Activated CD8-positive, alpha-beta T cell treated with anti-CD3 and anti-CD28 coated beads for 36 hours (primary cell): ENCODE results near the gene TLE4. TPM values are rescaled to one million over a fixed set of nuclear protein-coding genes. Genes with fewer than 3 reads are reported as not detected.
"Not testable (repeated sequence)": the region's sequence is repeated elsewhere in the genome, so short reads cannot be mapped to it uniquely, and the experiment has no call there.

Experiments used
- ATAC-seq: fragments of 200-7000 bp; cut with Tn5 transposase; one replicate; pipeline ENCODE4 v1.10.0; 2021; ENCODE audit warnings: mild to moderate bottlenecking, moderate library complexity
- CTCF ChIA-PET: fragments of 350-600 bp; sonication (Branson Sonifier 250); formaldehyde crosslinking; loops from one replicate; lab custom pipeline; 2021; ENCODE audit warnings: antibody characterized with exemption; lab: Charles Lee
- POLR2A ChIA-PET: fragments of 350-600 bp; sonication (Branson Sonifier 250); formaldehyde crosslinking; loops from one replicate; lab custom pipeline; 2021; ENCODE audit warnings: antibody characterized with exemption; lab: Charles Lee
- DNase-seq: peaks from one replicate; pipeline ENCODE4 v3.0.0-alpha.2; 2020
- H3K27ac Mint-ChIP-seq: one replicate; pipeline ENCODE4 v1.8.0; 2021; ENCODE audit warnings: mild to moderate bottlenecking, mixed read lengths
- H3K27me3 Mint-ChIP-seq: one replicate; pipeline ENCODE4 v1.8.0; 2021; ENCODE audit warnings: mixed read lengths
- H3K36me3 Mint-ChIP-seq: one replicate; pipeline ENCODE4 v1.8.0; 2021; ENCODE audit warnings: low read depth, mixed read lengths
- H3K4me1 Mint-ChIP-seq: one replicate; pipeline ENCODE4 v1.8.0; 2021; ENCODE audit warnings: low read depth, mixed read lengths
- H3K4me3 Mint-ChIP-seq: one replicate; pipeline ENCODE4 v1.8.0; 2021; ENCODE audit warnings: mild to moderate bottlenecking, moderate library complexity, mixed read lengths
- H3K9me3 Mint-ChIP-seq: one replicate; pipeline ENCODE4 v1.8.0; 2021; ENCODE audit warnings: mixed read lengths
- intact Hi-C: fragments of 100-400 bp; cut with micrococcal nuclease; formaldehyde crosslinking; loops from one replicate; pipeline ENCODE4 v1.10.0; 2022
- total RNA-seq, 2 experiments: library from RNA; stranded (reverse); gene quantifications; one replicate each; pipeline ENCODE4 v1.2.3, GENCODE V29; 2021
- TF ChIP-seq, protein P1 (sequence below): fragments of 200-600 bp; IDR thresholded peaks from one replicate; pipeline ENCODE4 v1.8.0; 2022; ENCODE audit warnings: antibody characterized with exemption, mild to moderate bottlenecking

TLE4 gene
- total RNA-seq, 2 experiments from 2014 or later = 30.8 to 31.9 TPM

GRCh38 chr9:79645110-79645509 is 73.3 kb downstream of the TLE4 start:
- intact Hi-C loops = no loop called here
- ChIA-PET POLR2A (no interaction called here), CTCF (no interaction called here)
- TF ChIP-seq, protein P1, sequence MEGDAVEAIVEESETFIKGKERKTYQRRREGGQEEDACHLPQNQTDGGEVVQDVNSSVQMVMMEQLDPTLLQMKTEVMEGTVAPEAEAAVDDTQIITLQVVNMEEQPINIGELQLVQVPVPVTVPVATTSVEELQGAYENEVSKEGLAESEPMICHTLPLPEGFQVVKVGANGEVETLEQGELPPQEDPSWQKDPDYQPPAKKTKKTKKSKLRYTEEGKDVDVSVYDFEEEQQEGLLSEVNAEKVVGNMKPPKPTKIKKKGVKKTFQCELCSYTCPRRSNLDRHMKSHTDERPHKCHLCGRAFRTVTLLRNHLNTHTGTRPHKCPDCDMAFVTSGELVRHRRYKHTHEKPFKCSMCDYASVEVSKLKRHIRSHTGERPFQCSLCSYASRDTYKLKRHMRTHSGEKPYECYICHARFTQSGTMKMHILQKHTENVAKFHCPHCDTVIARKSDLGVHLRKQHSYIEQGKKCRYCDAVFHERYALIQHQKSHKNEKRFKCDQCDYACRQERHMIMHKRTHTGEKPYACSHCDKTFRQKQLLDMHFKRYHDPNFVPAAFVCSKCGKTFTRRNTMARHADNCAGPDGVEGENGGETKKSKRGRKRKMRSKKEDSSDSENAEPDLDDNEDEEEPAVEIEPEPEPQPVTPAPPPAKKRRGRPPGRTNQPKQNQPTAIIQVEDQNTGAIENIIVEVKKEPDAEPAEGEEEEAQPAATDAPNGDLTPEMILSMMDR = no peak
- Mint-ChIP-seq H3K9me3 (peaks cover 25% of the 10 kb centered on the region), H3K4me1 (peaks cover 11% of the 10 kb centered on the region), H3K4me3 (no peak overlapping the region), H3K36me3 (peaks cover 38% of the 10 kb centered on the region), H3K27me3 (no peaks in the 10 kb centered on the region), H3K27ac (no peak overlapping the region)
- DNase-seq (no peak), ATAC-seq (no peak)

GRCh38 chr9:79646096-79646495 is 74.3 kb downstream of the TLE4 start:
- Mint-ChIP-seq H3K27me3 (no peaks in the 10 kb centered on the region), H3K27ac (no peak overlapping the region), H3K4me1 (peaks cover 8% of the 10 kb centered on the region), H3K4me3 (no peak overlapping the region), H3K36me3 (peaks cover 39% of the 10 kb centered on the region), H3K9me3 (peaks cover 25% of the 10 kb centered on the region)
- ATAC-seq = no peak
- TF ChIP-seq, protein P1 = no peak
- no peak for DNase-seq
- ChIA-PET CTCF (no interaction called here), POLR2A (no interaction called here)
- intact Hi-C loops = no loop called here

DNA sequence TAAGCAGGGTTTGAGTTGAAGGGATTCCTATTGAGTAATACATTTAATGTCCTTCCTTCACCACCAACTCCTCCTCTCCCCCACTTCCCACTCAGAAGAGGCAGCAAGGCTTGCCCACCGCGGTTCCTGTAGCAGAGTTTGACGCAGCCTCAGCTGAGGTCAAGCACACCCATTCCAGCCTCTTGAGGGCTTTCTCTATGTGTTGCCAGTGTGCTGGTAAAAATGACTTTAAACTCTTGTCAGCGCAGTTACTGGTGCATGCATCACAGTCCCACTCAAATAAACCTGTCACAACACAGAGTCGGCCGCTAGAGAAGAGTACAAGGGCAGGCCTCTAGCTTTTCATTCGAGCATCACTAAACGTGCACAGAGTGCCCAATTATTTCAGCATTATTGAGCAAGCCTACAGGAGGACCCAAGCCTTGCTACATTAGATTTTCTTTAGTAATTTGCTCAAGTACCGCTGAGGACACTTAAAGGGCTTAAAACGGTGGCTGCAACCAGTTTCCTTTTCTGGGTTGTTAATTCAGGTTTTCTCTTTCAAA is 79.6 kb downstream of the TLE4 start:
- peaks cover 11% of the 10 kb centered on the region for H3K4me1 Mint-ChIP-seq
- no peak overlapping the region for H3K4me3 Mint-ChIP-seq
- peaks cover 17% of the 10 kb centered on the region for H3K36me3 Mint-ChIP-seq
- ATAC-seq (no peak), DNase-seq (no peak)
- no peaks in the 10 kb centered on the region for H3K27me3 Mint-ChIP-seq
- CTCF ChIA-PET = no interaction called here
- intact Hi-C loops = no loop called here
- POLR2A ChIA-PET = no interaction called here
- H3K27ac Mint-ChIP-seq = no peak overlapping the region
- no peaks in the 10 kb centered on the region for H3K9me3 Mint-ChIP-seq
- TF ChIP-seq, protein P1 = no peak

DNA sequence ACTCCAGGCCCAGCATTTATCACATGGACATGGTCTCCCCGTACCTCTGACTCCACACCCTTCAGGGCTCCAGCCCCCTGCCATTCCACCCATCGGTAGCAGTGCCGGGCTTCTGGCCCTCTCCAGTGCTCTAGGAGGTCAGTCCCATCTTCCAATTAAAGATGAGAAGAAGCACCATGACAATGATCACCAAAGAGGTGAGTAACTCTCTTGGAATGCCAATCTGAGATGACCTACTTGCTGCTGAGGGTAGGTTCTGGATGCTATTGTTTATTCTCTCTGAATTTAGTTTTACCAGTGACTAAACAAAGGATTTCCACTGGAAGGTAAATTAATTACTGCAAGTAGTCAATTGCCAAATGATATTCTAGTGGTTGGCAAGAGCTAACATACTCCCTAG is 80.8 kb downstream of the TLE4 start:
- H3K27ac Mint-ChIP-seq = no peak overlapping the region
- no peak overlapping the region for H3K4me3 Mint-ChIP-seq
- CTCF ChIA-PET = no interaction called here

GRCh38 chr9:79654591-79655382 is 83.0 kb downstream of the TLE4 start:
- H3K4me3 Mint-ChIP-seq, intact Hi-C loops, H3K9me3 Mint-ChIP-seq, DNase-seq, ATAC-seq, H3K27ac Mint-ChIP-seq, POLR2A ChIA-PET, H3K27me3 Mint-ChIP-seq: not testable (repeated sequence)
- H3K4me1 Mint-ChIP-seq = peaks cover 25% of the 10 kb centered on the region
- CTCF ChIA-PET = interaction anchor here (2.1 kb wide), 1 partner anchor 19 kb away, joined by 5 read pairs; no protein-coding TSS in a partner anchor
- peaks cover 34% of the 10 kb centered on the region for H3K36me3 Mint-ChIP-seq

More for the DNA sequence above, 80.8 kb downstream of the TLE4 start:
- H3K9me3 Mint-ChIP-seq = no peaks in the 10 kb centered on the region
- POLR2A ChIA-PET = no interaction called here
- TF ChIP-seq, protein P1 = no peak
- peaks cover 11% of the 10 kb centered on the region for H3K4me1 Mint-ChIP-seq
- intact Hi-C loops = no loop called here
- ATAC-seq = no peak
- H3K27me3 Mint-ChIP-seq = no peaks in the 10 kb centered on the region
- DNase-seq = no peak
- H3K36me3 Mint-ChIP-seq = peaks cover 27% of the 10 kb centered on the region
